MM.1S (cell line): ENCODE measurements around the gene DDAH2.

Experiments
- CTCF ChIP-seq: fragments of 300-600 bp; sonication (generic); IDR thresholded peaks from 2 replicates; pipeline ENCODE4 v1.5.1; 2016; ENCODE audit warnings: antibody characterized with exemption, low read length, mixed read lengths
- EZH2phosphoT487 ChIP-seq: fragments of 300-600 bp; sonication (generic); IDR thresholded peaks from 2 replicates; pipeline ENCODE4 v1.6.1; 2018; ENCODE audit warnings: antibody characterized with exemption, low read length

GRCh38 chr6:31708224-31708623, 20.9 kb downstream of the DDAH2 start:
- TF ChIP-seq CTCF (no peak), EZH2phosphoT487 (no peak)
